CD4-positive, alpha-beta T cell (primary cell): ENCODE data around the gene SORBS1. TPM values are rescaled to one million over a fixed set of nuclear protein-coding genes. Genes with fewer than 3 reads are reported as not detected.

Experiments
- ATAC-seq: fragments of 200-7000 bp; cut with Tn5 transposase; one replicate; pipeline ENCODE4 v1.10.0; 2022; ENCODE audit warnings: mild to moderate bottlenecking; ENCODE audit not compliant: poor library complexity
- CTCF ChIA-PET: fragments of 350-600 bp; sonication (Branson Sonifier 250); formaldehyde crosslinking; loops from one replicate; lab custom pipeline; 2021; ENCODE audit warnings: antibody characterized with exemption, inconsistent platforms; lab: Charles Lee
- POLR2A ChIA-PET: fragments of 350-600 bp; sonication (Branson Sonifier 250); formaldehyde crosslinking; loops from one replicate; lab custom pipeline; 2021; ENCODE audit warnings: antibody characterized with exemption, inconsistent platforms; lab: Charles Lee
- DNase-seq, 14 experiments: peaks; one replicate each; pipeline ENCODE4 v3.0.0-alpha.2; 2013 to 2020; ENCODE audit warnings: mixed read lengths in 2 of 14
- H3K27ac ChIP-seq, 2 donors: one replicate each; pipeline versions ENCODE4 v1.5.1 to v1.7.0; 2013; ENCODE audit warnings: low read length in 2 of 2, low read depth in 1 of 2, mild to moderate bottlenecking in 1 of 2
- H3K27me3 ChIP-seq, 2 experiments: 1 replicate in 1 of 2; 2 replicates in 1 of 2; pipeline versions ENCODE4 v1.6.1 to v1.7.0; 2013; ENCODE audit warnings: low read length in 2 of 2, control low read depth in 1 of 2, mild to moderate bottlenecking in 1 of 2, moderate library complexity in 1 of 2; ENCODE audit not compliant: insufficient read depth in 2 of 2, control insufficient read depth in 1 of 2
- H3K36me3 ChIP-seq: one replicate; pipeline ENCODE4 v1.6.1; 2013; ENCODE audit warnings: low read length, control low read depth; ENCODE audit not compliant: insufficient read depth
- H3K4me1 ChIP-seq: one replicate; pipeline ENCODE4 v1.6.1; 2013; ENCODE audit warnings: low read length, control low read depth; ENCODE audit not compliant: insufficient read depth
- H3K4me3 ChIP-seq: one replicate; pipeline ENCODE4 v1.5.1; 2013; ENCODE audit warnings: mild to moderate bottlenecking, low read length, moderate library complexity
- H3K9me3 ChIP-seq, 2 experiments: 1 replicate in 1 of 2; 2 replicates in 1 of 2; pipeline versions ENCODE4 v1.6.1 to v1.7.0; 2013; ENCODE audit warnings: low read length in 2 of 2, mild to moderate bottlenecking in 2 of 2, control low read depth in 1 of 2, moderate library complexity in 1 of 2; ENCODE audit not compliant: control insufficient read depth in 1 of 2, insufficient read depth in 1 of 2
- H3K27ac Mint-ChIP-seq: one replicate; pipeline ENCODE4 v1.8.0; 2020; ENCODE audit warnings: mixed read lengths
- H3K27me3 Mint-ChIP-seq: one replicate; pipeline ENCODE4 v1.8.0; 2021; ENCODE audit warnings: mixed read lengths
- H3K36me3 Mint-ChIP-seq: one replicate; pipeline ENCODE4 v1.8.0; 2021; ENCODE audit warnings: low read depth, mixed read lengths
- H3K4me1 Mint-ChIP-seq: one replicate; pipeline ENCODE4 v1.8.0; 2021; ENCODE audit warnings: low read depth, mixed read lengths
- H3K4me3 Mint-ChIP-seq: one replicate; pipeline ENCODE4 v1.8.0; 2020; ENCODE audit warnings: mild to moderate bottlenecking, mixed read lengths
- H3K9me3 Mint-ChIP-seq: one replicate; pipeline ENCODE4 v1.8.0; 2020; ENCODE audit warnings: mixed read lengths
- CTCF ChIP-seq: fragments of 200-600 bp; IDR thresholded peaks from one replicate; pipeline ENCODE4 v1.8.0; 2022; ENCODE audit warnings: antibody characterized with exemption, mild to moderate bottlenecking
- intact Hi-C, 2 experiments: fragments of 100-400 bp; cut with DNase I in 1 of 2; cut with micrococcal nuclease in 1 of 2; formaldehyde crosslinking; loops; one replicate each; pipeline versions ENCODE4 v1.15.1 to v1.9.0; 2023 to 2025; cut with DNase I, micrococcal nuclease
- total RNA-seq, 174 experiments: library from RNA in 2 of 174; stranded (reverse) in 2 of 174; gene quantifications; one replicate each; pipeline ENCODE4 v1.2.3 and lab custom pipeline; 2021 to 2026

SORBS1 gene
- total RNA-seq, 2 experiments from 2014 or later: 1.4 to 1.8 TPM

GRCh38 chr10:95326396-95326795, 234.8 kb downstream of the SORBS1 start:
- POLR2A ChIA-PET: no interaction called here
- no peaks in the 10 kb centered on the region for H3K4me1 Mint-ChIP-seq

GRCh38 chr10:95325863-95326262, 235.3 kb downstream of the SORBS1 start:
- no peaks in the 10 kb centered on the region for H3K27me3 Mint-ChIP-seq
- Histone ChIP-seq H3K36me3 (no peaks in the 10 kb centered on the region), H3K4me1 (no peaks in the 10 kb centered on the region), H3K27me3 (no peaks in the 10 kb centered on the region), H3K27ac (no peak overlapping the region), H3K9me3 (no peaks in the 10 kb centered on the region), H3K4me3 (no peak overlapping the region)
- H3K4me1 Mint-ChIP-seq: no peaks in the 10 kb centered on the region
- H3K9me3 Mint-ChIP-seq: no peaks in the 10 kb centered on the region
- H3K36me3 Mint-ChIP-seq: no peaks in the 10 kb centered on the region
- no peak overlapping the region for H3K4me3 Mint-ChIP-seq
- POLR2A ChIA-PET: no interaction called here
- ATAC-seq (no peak), DNase-seq (no peak)
- CTCF ChIA-PET: no interaction called here
- no peak overlapping the region for H3K27ac Mint-ChIP-seq
- intact Hi-C loops: no loop called here
- TF ChIP-seq CTCF: no peak

More at GRCh38 chr10:95326396-95326795, 234.8 kb downstream of the SORBS1 start:
- DNase-seq (no peak), ATAC-seq (no peak)
- H3K4me3 ChIP-seq: no peak overlapping the region
- no peaks in the 10 kb centered on the region for H3K9me3 ChIP-seq
- CTCF ChIA-PET: no interaction called here
- Mint-ChIP-seq H3K27me3 (no peaks in the 10 kb centered on the region), H3K9me3 (no peaks in the 10 kb centered on the region), H3K27ac (no peak overlapping the region), H3K36me3 (no peaks in the 10 kb centered on the region), H3K4me3 (no peak overlapping the region)
- no peak overlapping the region for H3K27ac ChIP-seq
- intact Hi-C loops: no loop called here
- H3K36me3 ChIP-seq: no peaks in the 10 kb centered on the region
- H3K4me1 ChIP-seq: no peaks in the 10 kb centered on the region
- H3K27me3 ChIP-seq: no peaks in the 10 kb centered on the region
- TF ChIP-seq CTCF: no peak

GRCh38 chr10:95324436-95325268, 236.5 kb downstream of the SORBS1 start:
- Mint-ChIP-seq H3K9me3 (no peaks in the 10 kb centered on the region), H3K27me3 (no peaks in the 10 kb centered on the region), H3K27ac (no peak overlapping the region), H3K4me3 (no peak overlapping the region), H3K36me3 (no peaks in the 10 kb centered on the region), H3K4me1 (no peaks in the 10 kb centered on the region)
- POLR2A ChIA-PET: no interaction called here
- Histone ChIP-seq H3K9me3 (no peaks in the 10 kb centered on the region), H3K36me3 (no peaks in the 10 kb centered on the region), H3K27me3 (no peaks in the 10 kb centered on the region), H3K4me3 (no peak overlapping the region), H3K27ac (no peak overlapping the region), H3K4me1 (no peaks in the 10 kb centered on the region)
- TF ChIP-seq CTCF: no peak
- DNase-seq (no peak), ATAC-seq (no peak)
- CTCF ChIA-PET: no interaction called here
- intact Hi-C loops: no loop called here
